ENCODE measurements around the gene KCNH2.

The KCNH2 gene

GRCh38 chr7:150901160-150902035 is 76.7 kb downstream of the KCNH2 start:
- H3K4me3 ChIP-seq (replicated peaks in 1 of 2; ENCODE audit: low read depth in 2 of 2, low read length in 2 of 2) = no peak overlapping the region
- no peak for DNase-seq (ENCODE audit: low read depth in 2 of 2)
- no peak for TF ChIP-seq CTCF (IDR thresholded peaks at IDR 0.05; ENCODE audit: low read depth, low read length)

- DNase-seq (ENCODE audit: low read depth in 2 of 2) = no peak
- H3K4me3 ChIP-seq (replicated peaks in 1 of 2; ENCODE audit: low read depth in 2 of 2, low read length in 2 of 2) = no peak overlapping the region
- no peak for TF ChIP-seq CTCF (IDR thresholded peaks at IDR 0.05; ENCODE audit: low read depth, low read length)
These were observed 77.4 kb downstream of the KCNH2 start for GRCh38 chr7:150900675-150901074.

GRCh38 chr7:150898475-150899011 is 79.6 kb downstream of the KCNH2 start:
- DNase-seq (ENCODE audit: low read depth in 2 of 2) = peak; percentile 65 to 70
- H3K4me3 ChIP-seq (replicated peaks in 1 of 2; ENCODE audit: low read depth in 2 of 2, low read length in 2 of 2) = no peak overlapping the region
- peak; percentile 94 for TF ChIP-seq CTCF (IDR thresholded peaks at IDR 0.05; ENCODE audit: low read depth, low read length)

GRCh38 chr7:150897502-150898474 is 80.3 kb downstream of the KCNH2 start:
- no peak for DNase-seq (ENCODE audit: low read depth in 2 of 2)
- no peak overlapping the region for H3K4me3 ChIP-seq (replicated peaks in 1 of 2; ENCODE audit: low read depth in 2 of 2, low read length in 2 of 2)
- TF ChIP-seq CTCF (IDR thresholded peaks at IDR 0.05; ENCODE audit: low read depth, low read length) = no peak

GRCh38 chr7:150896562-150897209 is 81.4 kb downstream of the KCNH2 start:
- DNase-seq (ENCODE audit: low read depth in 2 of 2) = no peak
- no peak overlapping the region for H3K4me3 ChIP-seq (replicated peaks in 1 of 2; ENCODE audit: low read depth in 2 of 2, low read length in 2 of 2)
- TF ChIP-seq CTCF (IDR thresholded peaks at IDR 0.05; ENCODE audit: low read depth, low read length) = no peak

GRCh38 chr7:150895809-150896208 is 82.3 kb downstream of the KCNH2 start:
- H3K4me3 ChIP-seq (replicated peaks in 1 of 2; ENCODE audit: low read depth in 2 of 2, low read length in 2 of 2) = no peak overlapping the region
- DNase-seq (ENCODE audit: low read depth in 2 of 2) = no peak
- TF ChIP-seq CTCF (IDR thresholded peaks at IDR 0.05; ENCODE audit: low read depth, low read length) = no peak
